ENCODE results near the gene GDPD2.

Gene GDPD2

DNA sequence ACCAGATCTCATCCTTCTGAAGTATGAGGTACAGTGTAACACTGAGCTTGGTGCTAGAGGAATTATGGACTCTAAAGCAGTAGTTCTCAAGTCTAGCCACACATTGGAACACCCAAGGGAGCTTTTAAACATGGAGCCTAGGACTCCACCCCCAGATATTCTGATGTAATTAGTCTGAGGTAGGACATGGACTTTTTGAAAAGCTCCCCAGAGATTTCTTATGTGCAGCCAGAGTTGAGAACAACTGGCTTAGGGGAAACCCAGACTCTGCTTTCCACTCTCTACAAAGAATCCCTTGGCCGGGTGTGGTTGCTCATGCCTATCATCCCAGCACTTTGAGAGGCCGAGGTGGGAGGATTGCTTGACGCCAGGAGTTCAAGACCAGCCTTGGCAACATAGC is 11.6 kb upstream of the GDPD2 start:
- no peak for DNase-seq (ENCODE audit: extremely low read depth, low read depth)
- TF ChIP-seq, protein P1, sequence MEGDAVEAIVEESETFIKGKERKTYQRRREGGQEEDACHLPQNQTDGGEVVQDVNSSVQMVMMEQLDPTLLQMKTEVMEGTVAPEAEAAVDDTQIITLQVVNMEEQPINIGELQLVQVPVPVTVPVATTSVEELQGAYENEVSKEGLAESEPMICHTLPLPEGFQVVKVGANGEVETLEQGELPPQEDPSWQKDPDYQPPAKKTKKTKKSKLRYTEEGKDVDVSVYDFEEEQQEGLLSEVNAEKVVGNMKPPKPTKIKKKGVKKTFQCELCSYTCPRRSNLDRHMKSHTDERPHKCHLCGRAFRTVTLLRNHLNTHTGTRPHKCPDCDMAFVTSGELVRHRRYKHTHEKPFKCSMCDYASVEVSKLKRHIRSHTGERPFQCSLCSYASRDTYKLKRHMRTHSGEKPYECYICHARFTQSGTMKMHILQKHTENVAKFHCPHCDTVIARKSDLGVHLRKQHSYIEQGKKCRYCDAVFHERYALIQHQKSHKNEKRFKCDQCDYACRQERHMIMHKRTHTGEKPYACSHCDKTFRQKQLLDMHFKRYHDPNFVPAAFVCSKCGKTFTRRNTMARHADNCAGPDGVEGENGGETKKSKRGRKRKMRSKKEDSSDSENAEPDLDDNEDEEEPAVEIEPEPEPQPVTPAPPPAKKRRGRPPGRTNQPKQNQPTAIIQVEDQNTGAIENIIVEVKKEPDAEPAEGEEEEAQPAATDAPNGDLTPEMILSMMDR (IDR thresholded peaks at IDR 0.05; ENCODE audit: low read depth, low read length), result no peak

DNA sequence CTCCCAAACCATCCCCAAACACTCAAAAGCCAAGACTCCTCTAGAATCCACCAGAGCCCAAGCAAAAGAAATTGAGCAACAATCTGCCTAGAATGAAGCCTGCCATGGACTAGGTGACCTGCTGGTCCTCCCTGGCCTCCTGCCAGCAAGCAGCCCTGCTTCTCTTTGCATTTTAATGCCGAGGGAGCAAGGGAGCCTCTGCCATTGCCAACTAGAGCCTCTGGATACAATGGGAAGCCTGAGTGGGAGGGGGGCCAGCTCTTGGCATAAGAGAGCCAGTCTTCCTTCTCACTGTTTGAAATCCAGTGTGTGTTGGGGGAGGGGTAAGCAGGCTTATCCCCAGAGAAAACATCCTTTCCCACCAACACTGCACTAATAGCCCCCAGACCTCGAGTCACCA is 1.5 kb upstream of the GDPD2 start:
- no peak for DNase-seq (ENCODE audit: extremely low read depth, low read depth)
- TF ChIP-seq, protein P1 (IDR thresholded peaks at IDR 0.05; ENCODE audit: low read depth, low read length), result no peak

DNA sequence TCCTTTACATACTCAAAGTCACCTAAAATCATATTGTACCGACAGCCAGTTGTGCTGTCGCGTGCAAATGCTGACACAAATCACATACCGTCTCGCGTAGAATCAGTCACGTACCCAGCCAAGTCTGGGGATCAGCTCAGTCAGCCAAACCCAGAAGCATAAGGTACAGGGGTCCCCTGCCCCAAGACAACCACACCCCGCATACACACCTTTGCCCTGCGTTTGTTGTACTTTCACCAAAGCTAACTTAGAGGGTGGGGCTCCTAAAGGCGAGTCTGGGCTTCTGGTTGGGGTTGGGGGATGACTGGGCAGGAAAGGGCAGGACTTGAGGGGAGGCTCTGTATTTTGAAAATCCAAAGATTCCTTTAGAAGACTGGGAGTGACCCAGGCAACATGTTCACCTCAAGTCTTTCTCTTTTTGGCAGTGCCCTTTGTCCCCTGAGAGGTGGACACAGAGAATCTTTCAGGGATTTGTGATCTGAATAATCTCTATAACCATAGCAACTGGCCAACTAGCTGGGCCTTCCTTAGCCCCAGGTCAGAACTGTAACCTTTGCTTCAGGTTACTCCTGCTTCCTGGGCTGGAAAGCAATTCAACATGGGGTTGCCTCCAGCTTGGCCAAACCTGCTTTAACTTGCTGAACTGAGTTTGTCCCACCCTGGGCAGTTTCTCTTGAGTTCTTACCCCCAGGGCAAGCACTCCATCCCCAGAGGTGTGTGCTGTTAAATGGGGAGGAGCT is 992 bp downstream of the GDPD2 start:
- TF ChIP-seq, protein P1 (IDR thresholded peaks at IDR 0.05; ENCODE audit: low read depth, low read length), result no peak

DNA sequence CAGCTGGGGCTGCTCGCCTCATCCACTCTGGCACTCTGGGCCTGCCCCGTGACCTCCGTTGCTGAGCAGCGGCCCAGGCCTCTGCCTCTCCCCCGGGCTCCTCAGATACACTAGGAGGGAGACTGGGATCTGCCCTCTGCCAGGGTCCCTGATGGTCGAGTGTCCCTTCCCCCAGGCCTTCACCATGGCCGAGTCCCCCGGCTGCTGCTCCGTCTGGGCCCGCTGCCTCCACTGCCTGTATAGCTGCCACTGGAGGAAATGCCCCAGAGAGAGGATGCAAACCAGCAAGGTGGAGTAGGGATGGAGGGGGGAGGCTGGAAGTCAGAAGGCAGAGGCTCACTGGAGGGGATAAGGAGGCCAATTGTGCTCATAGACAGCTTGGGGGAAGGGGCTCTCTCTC is 1.7 kb downstream of the GDPD2 start:
- TF ChIP-seq, protein P1 (IDR thresholded peaks at IDR 0.05; ENCODE audit: low read depth, low read length), result no peak
- DNase-seq (ENCODE audit: extremely low read depth, low read depth), result no peak

More for the DNA sequence above, 992 bp downstream of the GDPD2 start:
- DNase-seq (ENCODE audit: extremely low read depth, low read depth), result no peak

DNA sequence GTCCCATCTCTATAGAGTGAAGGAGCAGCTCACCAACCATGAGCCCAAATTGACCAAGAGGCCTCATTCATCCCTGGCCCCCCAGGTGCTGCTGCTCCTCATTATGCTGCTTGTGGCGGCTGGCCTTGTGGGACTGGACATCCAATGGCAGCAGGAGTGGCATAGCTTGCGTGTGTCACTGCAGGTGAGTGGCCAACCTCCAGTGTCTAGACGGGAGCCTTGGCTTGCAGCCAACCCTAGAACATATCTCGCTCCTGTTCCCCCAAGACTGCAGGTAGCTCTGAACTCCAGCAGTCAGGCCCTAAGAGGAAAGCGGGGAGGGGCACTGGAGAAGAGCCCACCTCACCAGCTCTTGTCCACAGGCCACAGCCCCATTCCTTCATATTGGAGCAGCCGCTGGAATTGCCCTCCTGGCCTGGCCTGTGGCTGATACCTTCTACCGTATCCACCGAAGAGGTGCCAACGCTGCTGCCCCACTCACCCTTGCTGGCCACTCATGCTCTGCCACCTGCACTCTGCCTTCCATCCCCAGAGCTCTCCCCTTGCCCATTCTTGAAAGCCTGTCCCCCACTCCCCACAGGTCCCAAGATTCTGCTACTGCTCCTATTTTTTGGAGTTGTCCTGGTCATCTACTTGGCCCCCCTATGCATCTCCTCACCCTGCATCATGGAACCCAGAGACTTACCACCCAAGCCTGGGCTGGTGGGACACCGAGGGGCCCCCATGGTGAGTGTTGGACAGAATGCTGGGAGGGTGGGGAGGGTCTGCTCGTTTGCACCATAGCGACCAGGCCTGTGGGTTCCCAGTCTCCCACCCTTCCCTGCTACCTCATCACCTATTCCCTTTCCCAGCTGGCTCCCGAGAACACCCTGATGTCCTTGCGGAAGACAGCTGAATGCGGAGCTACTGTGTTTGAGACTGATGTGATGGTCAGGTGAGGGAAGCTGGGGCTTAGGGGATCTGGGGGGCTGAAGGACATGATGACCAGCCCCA is 3.5 kb downstream of the GDPD2 start:
- TF ChIP-seq, protein P1 (IDR thresholded peaks at IDR 0.05; ENCODE audit: low read depth, low read length), result no peak
- DNase-seq (ENCODE audit: extremely low read depth, low read depth), result no peak

DNA sequence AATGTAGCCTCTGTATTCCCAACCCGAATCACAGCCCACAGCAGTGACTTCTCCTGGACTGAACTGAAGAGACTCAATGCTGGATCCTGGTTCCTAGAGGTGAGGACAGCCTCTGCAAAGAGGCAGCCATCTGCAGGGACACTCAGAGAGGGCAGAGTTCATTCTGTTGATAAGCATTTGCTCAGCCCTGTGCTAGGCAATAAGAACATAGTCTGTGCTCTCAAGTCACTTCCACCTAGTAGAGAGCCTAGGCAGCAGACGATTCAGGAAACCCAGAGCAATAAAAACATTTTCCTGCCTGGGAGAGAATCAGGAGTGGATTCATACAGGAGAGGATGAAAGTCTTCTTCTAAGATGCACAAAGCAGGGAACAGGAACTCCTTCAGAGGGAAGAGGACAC is 4.3 kb downstream of the GDPD2 start:
- no peak for DNase-seq (ENCODE audit: extremely low read depth, low read depth)
- TF ChIP-seq, protein P1 (IDR thresholded peaks at IDR 0.05; ENCODE audit: low read depth, low read length), result no peak

DNA sequence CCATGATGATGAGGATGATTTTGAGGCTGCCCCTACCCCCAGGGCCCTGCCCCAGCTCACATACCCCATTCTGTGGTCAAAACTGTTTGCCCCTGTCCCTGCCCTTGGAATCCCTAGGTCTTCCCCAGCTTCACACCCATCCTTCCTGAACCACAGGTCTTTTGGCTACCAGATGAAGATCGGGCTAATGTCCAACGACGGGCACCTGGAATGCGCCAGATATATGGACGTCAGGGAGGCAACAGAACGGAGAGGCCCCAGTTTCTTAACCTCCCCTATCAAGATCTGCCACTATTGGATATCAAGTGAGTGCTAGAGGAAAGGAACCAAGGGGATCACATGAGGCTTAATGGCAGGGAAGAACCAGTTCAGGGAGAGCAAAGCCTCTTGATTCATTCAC is 6.6 kb downstream of the GDPD2 start:
- TF ChIP-seq, protein P1 (IDR thresholded peaks at IDR 0.05; ENCODE audit: low read depth, low read length), result no peak
- DNase-seq (ENCODE audit: extremely low read depth, low read depth), result no peak

Data from AG09319 (cell line).